Measurements from ENCODE around the gene SLC27A1.
A peak's percentile ranks its signal among the peaks of the same experiment; 100 is the strongest.

SLC27A1 gene

DNA sequence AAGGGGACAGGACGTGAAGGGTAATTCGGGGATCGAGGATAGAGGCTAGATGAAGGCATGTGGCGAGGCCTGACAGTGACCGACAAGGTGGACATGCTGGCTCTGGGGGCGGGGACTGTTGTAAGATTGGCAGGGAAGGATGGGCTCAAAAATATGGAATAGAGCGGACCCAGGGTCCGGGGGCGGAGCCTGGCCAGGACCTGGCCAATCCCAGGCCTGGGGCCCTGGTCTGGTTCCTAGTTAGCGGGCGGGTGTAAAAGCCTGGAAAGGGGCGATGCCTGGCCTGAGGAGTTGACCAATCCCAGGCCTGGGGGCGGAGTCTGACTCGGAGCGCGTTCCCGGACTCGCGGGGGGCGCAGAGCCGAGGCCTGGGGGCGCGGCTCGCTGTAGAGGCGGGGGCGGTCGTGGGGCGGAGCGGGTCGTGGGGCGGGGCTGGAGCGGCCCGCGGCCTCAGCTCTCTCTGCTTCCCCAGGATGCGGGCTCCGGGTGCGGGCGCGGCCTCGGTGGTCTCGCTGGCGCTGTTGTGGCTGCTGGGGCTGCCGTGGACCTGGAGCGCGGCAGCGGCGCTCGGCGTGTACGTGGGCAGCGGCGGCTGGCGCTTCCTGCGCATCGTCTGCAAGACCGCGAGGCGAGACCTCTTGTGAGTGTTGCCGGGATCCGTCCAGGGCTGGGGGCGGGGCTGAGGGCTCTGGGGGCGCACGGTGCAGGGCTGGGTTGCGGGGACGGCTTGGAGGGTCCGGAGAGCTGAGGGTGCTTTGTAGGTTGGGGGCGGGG lies at the start of gene SLC27A1:
Gene SLC27A1, plus strand, starts transcription at position 457 of the 774 bp plus-strand sequence. Its CDS starts 17 bp downstream, at position 474.
- DNase-seq: peak; percentile 93 to 99 (median 98)

GRCh38 chr19:17421942-17422341 lies 48.4 kb upstream of the SLC27A1 start:
- DNase-seq: no peak

- DNase-seq: no peak
These were observed 46.7 kb upstream of the SLC27A1 start for GRCh38 chr19:17423429-17424208.

- peak in 1 of 14 donors; percentile 8 for DNase-seq
These were observed 45.5 kb upstream of the SLC27A1 start for GRCh38 chr19:17424743-17425365.

DNA sequence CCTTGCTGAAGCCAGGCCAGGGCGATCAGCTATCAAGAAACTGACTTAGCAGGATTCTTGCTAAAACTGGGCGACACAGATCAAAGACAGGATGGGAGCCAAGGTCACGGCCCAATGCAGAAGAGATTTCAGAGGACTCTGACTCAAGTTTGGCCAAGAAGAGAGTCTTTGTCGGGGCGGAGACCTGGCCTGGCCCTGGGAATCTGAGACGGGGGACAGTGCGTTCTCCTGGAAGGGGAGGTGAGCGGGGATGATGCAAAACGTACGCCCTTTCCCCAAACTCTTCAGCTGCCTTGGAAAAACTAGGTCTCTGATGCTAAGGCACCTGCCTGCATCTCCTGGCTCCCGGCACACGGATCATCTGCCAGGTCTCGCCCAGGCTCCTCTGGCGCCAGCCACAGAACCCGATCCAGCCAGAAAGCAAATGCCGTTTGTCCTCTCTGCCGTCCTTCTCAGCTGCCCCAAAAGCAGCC lies 40.6 kb upstream of the SLC27A1 start:
- peak in 1 of 14 donors; percentile 52 for DNase-seq

DNA sequence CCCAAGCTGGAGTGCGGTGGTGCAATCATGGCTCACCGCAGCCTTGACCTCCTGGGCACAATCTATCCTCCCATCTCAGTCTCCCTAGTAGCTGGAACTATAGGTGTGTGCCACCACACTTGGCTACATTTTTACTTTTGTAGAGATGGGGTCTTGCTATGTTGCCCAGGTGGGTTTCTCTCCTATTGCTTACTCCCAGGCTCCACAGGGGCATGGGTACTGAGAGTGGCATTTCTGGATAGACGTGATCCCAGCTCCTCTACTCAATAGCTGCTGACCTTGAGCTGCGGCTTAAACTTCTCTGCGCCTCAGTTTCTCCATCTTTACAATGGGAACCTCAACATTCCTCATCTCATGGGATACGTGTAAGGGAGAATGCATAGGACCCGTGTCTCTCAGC lies 38.9 kb upstream of the SLC27A1 start:
- DNase-seq: no peak

DNA sequence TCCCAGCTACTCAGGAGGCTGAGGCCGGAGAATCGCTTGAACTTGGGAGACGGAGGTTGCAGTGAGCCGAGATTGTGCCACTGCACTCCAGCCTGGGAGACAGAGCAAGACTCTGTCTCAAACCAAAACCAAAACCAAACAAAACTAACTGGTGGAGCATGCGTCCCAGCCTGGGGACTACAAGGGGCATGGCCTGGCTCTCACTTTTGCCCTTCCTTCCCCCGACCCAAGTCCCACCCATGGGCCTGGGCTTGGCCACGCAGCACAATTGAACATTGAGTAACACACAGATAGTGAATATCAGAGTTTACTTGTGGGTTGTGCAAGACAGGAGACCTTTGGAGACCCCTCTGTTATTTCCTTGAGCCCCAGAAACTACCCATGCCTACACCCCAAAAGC lies 35.1 kb upstream of the SLC27A1 start:
- DNase-seq: no peak

- DNase-seq: no peak
These were observed 34.0 kb upstream of the SLC27A1 start for GRCh38 chr19:17436094-17436873.

- DNase-seq: no peak
These were observed 33.5 kb upstream of the SLC27A1 start for GRCh38 chr19:17436874-17437267.

- no peak for DNase-seq
These were observed 28.9 kb upstream of the SLC27A1 start for GRCh38 chr19:17441241-17442021.

GRCh38 chr19:17445526-17446165 lies 24.7 kb upstream of the SLC27A1 start:
- no peak for DNase-seq

GRCh38 chr19:17447704-17448130 lies 22.6 kb upstream of the SLC27A1 start:
- no peak for DNase-seq

DNA sequence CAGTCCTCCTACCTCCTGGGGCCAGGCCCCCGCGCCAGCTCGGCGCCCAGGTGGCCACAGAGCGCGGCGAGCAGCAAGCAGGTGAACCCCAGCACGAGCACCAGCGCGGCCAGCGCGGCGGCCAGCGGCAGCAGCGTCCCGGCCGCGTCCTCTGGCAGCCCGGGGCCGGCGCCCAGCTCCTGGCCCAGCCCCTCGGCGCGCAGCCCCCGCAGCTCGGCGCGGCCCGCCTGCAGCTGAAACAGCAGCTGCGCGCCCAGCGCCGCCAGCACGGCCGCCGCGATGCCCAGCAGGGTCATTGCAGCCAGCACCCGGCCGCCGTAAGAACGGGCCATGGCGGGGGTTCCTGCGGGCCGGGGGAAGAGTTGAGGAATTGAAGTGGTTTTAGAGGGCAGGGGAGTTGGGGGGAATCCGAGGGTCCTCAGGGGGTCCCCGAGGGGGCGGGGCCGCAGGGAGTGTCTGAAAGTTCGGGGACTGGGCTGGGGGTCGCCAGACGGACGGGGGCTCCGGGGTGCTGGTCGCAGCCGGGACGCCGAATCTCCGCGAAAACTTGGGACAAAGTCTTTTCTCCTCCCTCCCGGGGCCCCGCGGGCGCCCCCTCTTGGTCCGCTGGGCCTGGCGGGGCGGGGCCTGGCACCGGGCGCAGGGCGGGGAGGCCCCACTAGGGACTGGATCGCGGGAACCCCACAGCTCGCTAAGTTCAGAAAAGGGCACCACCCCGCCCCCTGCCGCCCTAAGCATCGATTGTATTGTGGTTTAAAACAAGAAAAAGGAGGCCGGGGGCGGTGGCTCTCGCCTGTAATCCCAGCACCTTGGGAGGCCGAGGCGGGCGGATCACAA lies 22.0 kb upstream of the SLC27A1 start, which contains the start of gene TMEM221:
Gene TMEM221, minus strand, starts transcription at position 538 of the 837 bp plus-strand sequence. Its CDS starts 206 bp downstream, at position 332.
- peak in 3 of 14 donors; percentile 4 to 26 (median 10) for DNase-seq

GRCh38 chr19:17450264-17451075 lies 19.9 kb upstream of the SLC27A1 start:
- no peak for DNase-seq

GRCh38 chr19:17451820-17452219 lies 18.5 kb upstream of the SLC27A1 start:
- DNase-seq: no peak

DNA sequence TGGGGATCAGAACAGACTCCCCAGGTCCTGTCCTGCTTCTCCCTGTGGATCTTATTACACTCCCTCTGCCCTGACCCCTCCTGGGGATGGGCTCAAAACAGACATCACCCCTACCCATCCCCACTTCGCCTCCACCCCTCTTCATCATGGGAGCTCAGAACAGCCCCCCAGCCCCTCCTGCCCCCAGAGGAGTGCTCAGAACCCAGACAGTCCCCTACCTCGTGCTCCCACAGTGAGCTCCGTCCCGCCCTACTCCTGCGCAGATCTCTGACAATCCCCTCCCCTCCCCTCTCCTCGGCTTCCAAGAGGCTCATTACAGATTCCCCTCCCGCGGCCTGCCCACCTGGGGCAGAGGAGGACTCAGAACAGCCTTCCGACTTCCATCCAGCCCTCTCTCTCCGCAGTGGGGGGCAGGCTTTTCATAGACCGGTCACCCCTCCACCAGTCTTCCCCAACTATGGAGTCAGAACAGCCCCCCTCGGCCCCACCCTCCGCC lies 15.7 kb upstream of the SLC27A1 start:
- DNase-seq: no peak

- DNase-seq: no peak
These were observed 14.8 kb upstream of the SLC27A1 start for GRCh38 chr19:17455308-17456123.

- DNase-seq: no peak
These were observed 14.2 kb upstream of the SLC27A1 start for GRCh38 chr19:17456127-17456526.
